Thyroid gland (tissue), 4 donors: ENCODE measurements around the gene HIGD2B. TPM values are rescaled to one million over a fixed set of nuclear protein-coding genes. Genes with fewer than 3 reads are reported as not detected.

ENCODE experiments used
- DNase-seq, 2 donors: peaks; one replicate each; pipeline ENCODE4 v3.0.0-alpha.2; 2019
- H3K27ac ChIP-seq, 3 donors: fragments of 200-600 bp; sonication (generic); 1 replicate in 2 of 3; 2 replicates in 1 of 3; pipeline ENCODE4 v1.5.1; 2016 to 2019; ENCODE audit warnings: mild to moderate bottlenecking in 1 of 3, moderate library complexity in 1 of 3
- H3K27me3 ChIP-seq: fragments of 200-600 bp; sonication (generic); one replicate; pipeline ENCODE4 v1.5.1; 2019
- H3K36me3 ChIP-seq, 2 donors: fragments of 200-600 bp; sonication (generic); one replicate each; pipeline ENCODE4 v1.5.1; 2016 to 2019
- H3K4me1 ChIP-seq, 2 donors: fragments of 200-600 bp; sonication (generic); one replicate each; pipeline ENCODE4 v1.5.1; 2017 to 2019
- H3K4me3 ChIP-seq, 3 donors: fragments of 200-600 bp; sonication (generic); replicated peaks in 1 of 3; 1 replicate in 2 of 3; 2 replicates in 1 of 3; pipeline ENCODE4 v1.5.1; 2016; ENCODE audit warnings: mild to moderate bottlenecking in 1 of 3
- H3K9me3 ChIP-seq: fragments of 200-600 bp; sonication (generic); one replicate; pipeline ENCODE4 v1.5.1; 2017
- CTCF ChIP-seq, 6 experiments: fragments of 200-600 bp in 3 of 6; fragments of 450-650 bp in 3 of 6; sonication (generic) in 3 of 6; IDR thresholded peaks; one replicate each; pipeline ENCODE4 v1.5.1; 2016 to 2019; ENCODE audit warnings: antibody characterized with exemption in 6 of 6, mild to moderate bottlenecking in 2 of 6, inconsistent platforms in 1 of 6, moderate library complexity in 1 of 6
- POLR2A ChIP-seq, 2 donors: fragments of 450-650 bp; IDR thresholded peaks; one replicate each; pipeline ENCODE4 v1.6.1; 2017; ENCODE audit warnings: antibody characterized with exemption in 2 of 2, mild to moderate bottlenecking in 2 of 2, moderate library complexity in 1 of 2
- WGBS, 2 donors: methylation state at CpG; one replicate each; pipeline ENCODE4 v1.1.5; 2017; 5-methylcytosine and 5-hydroxymethylcytosine counted together
- intact Hi-C: fragments of 100-400 bp; cut with DNase I; formaldehyde crosslinking; loops from one replicate; pipeline ENCODE4 v1.15.1; 2023
- total RNA-seq, 4 donors: library from RNA; depleted of rRNA; stranded (reverse); fragments of >200 nt; gene quantifications; one replicate each; pipeline ENCODE4 v1.2.3, GENCODE V29; 2016

Gene HIGD2B
- total RNA-seq, 4 donors from 2014 or later = 0.33 TPM; not detected in 3

DNA sequence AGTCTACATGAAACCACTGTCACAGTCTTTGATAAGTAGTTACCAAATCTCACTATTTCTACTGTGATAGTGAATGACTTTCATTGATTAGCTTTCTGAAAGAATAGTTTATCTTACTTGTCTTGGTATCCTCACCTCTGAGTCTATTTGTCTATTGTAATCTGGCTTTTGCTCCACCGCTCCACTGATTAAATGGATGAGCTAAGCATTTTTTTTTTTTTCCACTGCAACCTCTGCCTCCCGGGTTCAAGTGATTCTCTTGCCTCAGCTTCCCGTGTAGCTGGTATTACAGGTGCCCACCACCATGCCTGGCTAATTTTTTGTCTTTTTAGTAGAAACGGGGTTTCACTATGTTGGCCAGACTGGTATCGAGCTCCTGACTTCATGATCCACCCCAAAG, 13.0 kb upstream of the HIGD2B start:
- Histone ChIP-seq H3K4me1 (no peaks in the 10 kb centered on the region), H3K9me3 (no peaks in the 10 kb centered on the region), H3K36me3 (no peaks in the 10 kb centered on the region), H3K4me3 (no peak overlapping the region), H3K27ac (no peak overlapping the region), H3K27me3 (no peaks in the 10 kb centered on the region)
- no peak for DNase-seq
- TF ChIP-seq CTCF (IDR thresholded peaks at IDR 0.05) = no peak
- no peak for TF ChIP-seq POLR2A (IDR thresholded peaks at IDR 0.05)
- WGBS, 2 donors = 95 to 97% methylated on average over 5 of the region's 5 CpGs
- intact Hi-C loops = no loop called here

DNA sequence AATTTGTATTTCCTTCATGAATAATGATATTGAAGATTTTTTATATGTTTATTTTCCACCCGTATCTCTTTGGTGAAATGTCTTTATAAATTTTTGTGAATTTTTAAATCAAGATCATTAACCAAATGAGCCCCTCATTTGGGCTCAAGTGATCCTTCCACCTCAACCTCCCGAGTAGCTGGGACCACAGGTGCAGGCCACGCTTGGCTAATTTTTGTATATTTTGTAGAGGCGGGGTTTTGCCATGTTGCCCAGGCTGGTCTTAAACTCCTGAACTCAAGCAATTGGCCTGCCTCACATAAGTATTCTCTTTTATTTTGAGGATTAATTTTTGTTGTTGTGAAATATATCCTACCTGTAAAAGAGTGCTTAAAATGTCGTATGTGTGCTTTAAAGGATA, 5.0 kb upstream of the HIGD2B start:
- intact Hi-C loops = no loop called here
- no peak overlapping the region for H3K27ac ChIP-seq

DNA sequence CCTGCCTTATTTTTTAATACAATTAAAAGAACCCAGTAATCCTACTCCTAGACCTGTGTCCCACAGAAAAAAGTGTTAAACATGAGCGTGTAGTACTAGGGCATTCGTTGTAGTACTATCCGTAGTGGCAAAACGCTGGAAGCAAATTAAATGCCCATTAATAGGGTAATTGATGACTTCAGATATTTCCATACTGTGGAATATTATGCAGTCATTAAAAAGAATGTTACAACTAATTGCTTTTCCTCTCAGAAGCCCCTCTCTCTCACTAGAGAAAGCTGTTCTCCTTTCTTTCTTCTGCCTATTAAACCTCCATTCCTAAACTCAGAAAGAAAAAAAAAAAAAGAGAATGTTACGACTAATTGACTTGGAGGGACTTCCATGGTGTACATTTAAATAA, 2.7 kb upstream of the HIGD2B start:
- no peak for TF ChIP-seq POLR2A (IDR thresholded peaks at IDR 0.05)
- TF ChIP-seq CTCF (IDR thresholded peaks at IDR 0.05) = no peak

More for the DNA sequence above, 5.0 kb upstream of the HIGD2B start:
- Histone ChIP-seq H3K36me3 (no peaks in the 10 kb centered on the region), H3K4me3 (no peak overlapping the region), H3K9me3 (no peaks in the 10 kb centered on the region), H3K27me3 (no peaks in the 10 kb centered on the region), H3K4me1 (peaks cover 6 to 9% of the 10 kb centered on the region in 2 donors)
- WGBS, 2 donors = 33 to 50% methylated on average over 5 of the region's 5 CpGs
- TF ChIP-seq POLR2A (IDR thresholded peaks at IDR 0.05) = no peak
- no peak for TF ChIP-seq CTCF (IDR thresholded peaks at IDR 0.05)
- peak; percentile 12 to 17 for DNase-seq

DNA sequence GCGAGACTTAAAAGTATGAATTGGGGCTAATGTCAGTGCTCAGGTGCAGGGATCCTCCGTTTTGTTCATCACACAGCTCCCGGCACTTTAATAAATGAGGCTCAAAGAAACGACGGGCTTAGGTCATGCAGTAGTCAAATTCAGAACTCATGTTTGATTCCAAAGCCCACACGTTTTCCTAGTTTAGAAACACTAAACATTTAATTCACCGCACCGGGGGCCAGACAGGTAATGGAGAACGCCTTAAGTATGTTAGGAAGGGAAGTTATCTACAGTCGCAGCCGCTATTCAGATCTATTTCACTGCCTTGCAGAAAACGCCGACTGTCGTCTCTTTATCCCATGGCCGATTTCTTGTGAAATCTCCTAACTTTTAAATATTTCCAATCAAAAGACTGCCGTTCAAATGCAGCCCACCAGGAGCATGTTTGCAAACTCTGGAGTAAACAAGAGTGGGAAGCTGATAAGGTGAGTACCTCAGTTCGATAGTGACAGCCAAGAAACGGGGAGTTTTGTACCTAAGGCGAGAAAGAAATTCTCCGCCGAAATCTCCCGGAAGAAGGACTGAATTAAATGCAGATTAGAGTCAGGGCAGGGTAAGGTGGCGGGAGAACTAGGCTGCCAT, 569 bp downstream of the HIGD2B start:
- peaks cover 6 to 13% of the 10 kb centered on the region in 2 donors for H3K4me1 ChIP-seq
- DNase-seq = no peak
- no peaks in the 10 kb centered on the region for H3K36me3 ChIP-seq
- intact Hi-C loops = no loop called here
- peak overlapping the region; percentile 51 to 66 (median 54) for H3K4me3 ChIP-seq
- H3K27me3 ChIP-seq = no peaks in the 10 kb centered on the region
- no peaks in the 10 kb centered on the region for H3K9me3 ChIP-seq
- H3K27ac ChIP-seq = peak overlapping the region; percentile 88 to 95 (median 93)
- TF ChIP-seq POLR2A (IDR thresholded peaks at IDR 0.05) (no peak), CTCF (IDR thresholded peaks at IDR 0.05) (no peak)
- WGBS, 2 donors = 25 to 27% methylated on average over 23 of the region's 23 CpGs

More for the DNA sequence above, 2.7 kb upstream of the HIGD2B start:
- Histone ChIP-seq H3K27ac (no peak overlapping the region), H3K36me3 (no peaks in the 10 kb centered on the region), H3K4me1 (peaks cover 6 to 13% of the 10 kb centered on the region in 2 donors), H3K27me3 (no peaks in the 10 kb centered on the region), H3K9me3 (no peaks in the 10 kb centered on the region), H3K4me3 (no peak overlapping the region)
- 98% methylated on average over 5 of the region's 5 CpGs for WGBS, 2 donors
- DNase-seq = no peak
- intact Hi-C loops = no loop called here

- WGBS, 2 donors = 96 to 97% methylated on average over 3 of the region's 3 CpGs
- Histone ChIP-seq H3K27ac (no peak overlapping the region), H3K27me3 (no peaks in the 10 kb centered on the region), H3K36me3 (no peaks in the 10 kb centered on the region), H3K4me3 (no peak overlapping the region), H3K4me1 (peaks cover 17 to 20% of the 10 kb centered on the region in 2 donors), H3K9me3 (no peaks in the 10 kb centered on the region)
- no peak for TF ChIP-seq POLR2A (IDR thresholded peaks at IDR 0.05)
- TF ChIP-seq CTCF (IDR thresholded peaks at IDR 0.05) = no peak
- intact Hi-C loops = no loop called here
- DNase-seq = no peak
Measured at GRCh38 chr15:72682772-72683171, 3.2 kb downstream of the HIGD2B start.
